A549 (cell line): ENCODE results near the gene CTNND2. TPM values are rescaled to one million over a fixed set of nuclear protein-coding genes. Genes with fewer than 3 reads are reported as not detected.

ENCODE experiments used
- ATAC-seq, 2 experiments: fragments of 200-7000 bp in 1 of 2; fragments of >200 bp in 1 of 2; cut with Nextera tagmentation in 1 of 2; cut with Tn5 transposase in 1 of 2; 3 replicates each; pipeline versions ENCODE4 v1.8.0 to v1.9.1; 2018 to 2020; ENCODE audit warnings: mild to moderate bottlenecking in 1 of 2, moderate library complexity in 1 of 2
- CTCF ChIA-PET: fragments of 300-600 bp; sonication (Branson Sonifier 250); formaldehyde crosslinking; extraction: SDS; loops from one replicate; lab custom pipeline; 2021; ENCODE audit warnings: antibody characterized with exemption, inconsistent platforms; lab: Yijun Ruan, JAX
- POLR2A ChIA-PET: fragments of 350-600 bp; formaldehyde crosslinking; extraction: SDS; loops from one replicate; lab custom pipeline; 2021; ENCODE audit warnings: antibody characterized with exemption, inconsistent platforms; lab: Yijun Ruan, JAX
- DNase-seq, 2 experiments: peaks; one replicate each; pipeline versions ENCODE4 v3.0.0 to v3.0.0-alpha.2; 2011 to 2016; ENCODE audit warnings: low read depth in 1 of 2, low spot score in 1 of 2
- FAIRE-seq: peaks from 2 replicates; lab custom pipeline; 2011; peaks lifted over from hg19 to GRCh38; lab: Jason Lieb, UNC
- H3K27ac ChIP-seq, 2 experiments: fragments of >200 bp; sonication (Bioruptor Twin); formaldehyde crosslinking; 3 replicates each; pipeline ENCODE4 v1.5.1; 2016 to 2017
- H3K4me1 ChIP-seq: fragments of >200 bp; sonication (Bioruptor Twin); formaldehyde crosslinking; 3 replicates; pipeline ENCODE4 v1.6.1; 2016
- H3K4me2 ChIP-seq: fragments of >200 bp; sonication (Bioruptor Twin); formaldehyde crosslinking; 3 replicates; pipeline ENCODE4 v1.6.1; 2016
- H3K4me3 ChIP-seq: fragments of >200 bp; sonication (Bioruptor Twin); formaldehyde crosslinking; 3 replicates; pipeline ENCODE4 v1.5.1; 2016
- H3K9me3 ChIP-seq: fragments of >200 bp; sonication (Bioruptor Twin); formaldehyde crosslinking; 3 replicates; pipeline ENCODE4 v1.6.1; 2016
- BCL3 ChIP-seq: fragments of >200 bp; sonication (Bioruptor Twin); formaldehyde crosslinking; IDR thresholded peaks from 3 replicates; pipeline ENCODE4 v1.6.1; 2016
- BHLHE40 ChIP-seq: IDR thresholded peaks from 2 replicates; pipeline ENCODE4 v1.6.1; 2012; ENCODE audit warnings: low read depth, low read length, inconsistent platforms
- CEBPB ChIP-seq, 2 experiments: fragments of >200 bp in 1 of 2; sonication (Bioruptor Twin) in 1 of 2; formaldehyde crosslinking in 1 of 2; IDR thresholded peaks; 2 replicates each; pipeline ENCODE4 v1.6.1; 2012 to 2016
- CHD4 ChIP-seq: fragments of 200-600 bp; sonication (generic); IDR thresholded peaks from 2 replicates; pipeline ENCODE4 v1.6.1; 2016; ENCODE audit warnings: antibody characterized with exemption, mild to moderate bottlenecking, borderline replicate concordance
- FOXS1 ChIP-seq: fragments of 250-450 bp; sonication (Bioruptor Pico); IDR thresholded peaks from 2 replicates; pipeline ENCODE4 v1.5.0; 2020; ENCODE audit warnings: mild to moderate bottlenecking, moderate library complexity
- HES2 ChIP-seq: fragments of >200 bp; sonication (Bioruptor Twin); formaldehyde crosslinking; IDR thresholded peaks from 2 replicates; pipeline ENCODE4 v1.6.1; 2016
- HEYL ChIP-seq: fragments of 250-450 bp; sonication (Bioruptor Pico); IDR thresholded peaks from 2 replicates; pipeline ENCODE4 v1.8.0; 2021; ENCODE audit warnings: mild to moderate bottlenecking, moderate library complexity
- HOXA7 ChIP-seq: fragments of 250-450 bp; sonication (Bioruptor Pico); IDR thresholded peaks from 2 replicates; pipeline ENCODE4 v1.5.0; 2020; ENCODE audit warnings: mild to moderate bottlenecking, moderate library complexity
- HOXB5 ChIP-seq: fragments of 250-450 bp; sonication (Bioruptor Pico); IDR thresholded peaks from 2 replicates; pipeline ENCODE4 v1.5.0; 2020; ENCODE audit warnings: mild to moderate bottlenecking, moderate library complexity
- NPAS2 ChIP-seq: fragments of 250-450 bp; sonication (Bioruptor Pico); IDR thresholded peaks from 2 replicates; pipeline ENCODE4 v1.8.0; 2022; ENCODE audit warnings: mild to moderate bottlenecking, moderate library complexity, borderline replicate concordance
- NR3C1 ChIP-seq: fragments of >200 bp; sonication (Bioruptor Twin); formaldehyde crosslinking; IDR thresholded peaks from 3 replicates; pipeline ENCODE4 v1.6.1; 2017
- RAD21 ChIP-seq, 2 experiments: fragments of >200 bp in 1 of 2; sonication (Bioruptor Twin) in 1 of 2; formaldehyde crosslinking in 1 of 2; IDR thresholded peaks in 1 of 2; conservative IDR thresholded peaks in 1 of 2; 2 replicates in 1 of 2; 3 replicates in 1 of 2; pipeline ENCODE4 v1.6.1; 2012 to 2018; ENCODE audit warnings: inconsistent platforms in 1 of 2
- RCOR1 ChIP-seq: fragments of 150-350 bp; IDR thresholded peaks from 2 replicates; pipeline ENCODE4 v1.6.1; 2014; ENCODE audit warnings: antibody characterized with exemption, low read length, low read depth
- SREBF2 ChIP-seq: fragments of 450-650 bp; IDR thresholded peaks from 2 replicates; pipeline ENCODE4 v1.6.1; 2014; ENCODE audit warnings: mild to moderate bottlenecking, moderate library complexity
- TP53 ChIP-seq: fragments of 250-450 bp; sonication (Bioruptor Pico); IDR thresholded peaks from 2 replicates; pipeline ENCODE4 v1.5.0; 2021; ENCODE audit warnings: mild to moderate bottlenecking, moderate library complexity
- USF2 ChIP-seq: fragments of 450-650 bp; IDR thresholded peaks from 2 replicates; pipeline ENCODE4 v1.6.1; 2014; ENCODE audit warnings: antibody characterized with exemption
- WGBS: methylation state at CpG from one replicate; pipeline ENCODE4 v1.1.6; 2017; ENCODE audit errors: missing lambda C conversion rate; 5-methylcytosine and 5-hydroxymethylcytosine counted together
- polyA plus RNA-seq, 4 experiments: library from polyadenylated mRNA; depleted of rRNA in 3 of 4; stranded (reverse); fragments of >200 nt; fragmentation: RNase III in 1 of 4; extraction: RNeasy Plus Mini Kit Qiagen cat#74134 plus additional on column Dnase treatment in 1 of 4; gene quantifications; 2 replicates in 3 of 4; 3 replicates in 1 of 4; pipeline ENCODE4 v1.2.3, GENCODE V29; 2011 to 2017
- TF ChIP-seq, protein P1 (sequence below): fragments of 250-450 bp; sonication (Bioruptor Pico); IDR thresholded peaks from 2 replicates; pipeline ENCODE4 v1.5.0; 2021; ENCODE audit warnings: mild to moderate bottlenecking, moderate library complexity, borderline replicate concordance

The CTNND2 gene
- polyA plus RNA-seq, 2 of the 4 experiments (the other 2 are of a cell fraction): not detected

DNA sequence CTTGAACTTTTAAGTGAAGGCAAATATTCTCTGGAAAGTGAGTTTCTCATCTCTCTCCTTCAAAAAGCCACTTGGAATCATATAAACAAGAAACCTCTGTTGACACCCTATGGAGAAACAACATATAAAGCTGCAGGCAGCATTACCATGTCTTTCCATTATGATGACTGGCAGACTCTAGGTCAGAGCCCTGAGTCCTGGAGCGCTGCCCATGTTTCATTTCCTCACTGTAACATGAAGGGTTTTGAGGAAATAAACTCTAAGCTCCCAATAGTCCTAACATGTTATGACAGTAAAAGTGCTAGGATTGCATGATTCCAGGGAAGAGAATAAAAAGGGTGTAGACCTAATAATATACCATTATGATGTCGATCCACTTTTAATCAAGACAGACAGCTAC lies 220.6 kb downstream of the CTNND2 start:
- WGBS: 3% methylated on average over 2 of the region's 2 CpGs
- TF ChIP-seq HOXB5 (CRISPR knock-in tag): no peak
- TF ChIP-seq HES2: no peak
- TF ChIP-seq USF2: no peak
- Histone ChIP-seq H3K4me3 (no peak overlapping the region), H3K9me3 (no peaks in the 10 kb centered on the region), H3K27ac (no peak overlapping the region), H3K4me2 (no peak overlapping the region), H3K4me1 (no peaks in the 10 kb centered on the region)
- POLR2A ChIA-PET: no interaction called here
- ATAC-seq: no peak
- CTCF ChIA-PET: interaction anchor here (0.6 kb wide), 1 partner anchor 18 kb away, joined by 4 read pairs; no protein-coding TSS in a partner anchor
- no peak for DNase-seq
- no peak for FAIRE-seq

DNA sequence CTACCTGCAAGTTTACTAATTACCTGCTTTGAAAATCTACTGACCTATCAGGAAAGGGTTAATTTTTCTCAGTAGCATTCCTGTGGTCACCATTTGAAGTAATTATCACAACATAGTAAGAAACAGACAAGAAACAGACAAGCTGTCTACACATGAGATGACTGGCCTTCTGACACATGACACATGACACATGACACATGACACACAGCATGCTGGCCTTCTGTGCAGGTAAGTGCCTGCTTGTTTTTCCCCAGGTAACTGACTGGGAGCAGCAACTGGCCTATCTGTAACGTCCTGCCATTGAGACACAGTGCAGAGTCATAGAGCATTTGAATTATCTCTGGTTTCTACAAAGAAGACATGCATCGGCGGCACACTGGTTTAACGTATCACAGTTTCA lies 222.4 kb downstream of the CTNND2 start:
- CTCF ChIA-PET: interaction anchor here (0.6 kb wide), 1 partner anchor 655 kb away, joined by 3 read pairs; no protein-coding TSS in a partner anchor
- POLR2A ChIA-PET: no interaction called here
- H3K27ac ChIP-seq: no peak overlapping the region
- H3K4me2 ChIP-seq: no peak overlapping the region
- H3K4me3 ChIP-seq: no peak overlapping the region
- FAIRE-seq (no peak), DNase-seq (no peak), ATAC-seq (no peak)
- TF ChIP-seq HEYL (CRISPR knock-in tag) (no peak), SREBF2 (no peak), CHD4 (no peak), BHLHE40 (no peak), HOXA7 (CRISPR knock-in tag) (no peak)
- TF ChIP-seq, protein P1, sequence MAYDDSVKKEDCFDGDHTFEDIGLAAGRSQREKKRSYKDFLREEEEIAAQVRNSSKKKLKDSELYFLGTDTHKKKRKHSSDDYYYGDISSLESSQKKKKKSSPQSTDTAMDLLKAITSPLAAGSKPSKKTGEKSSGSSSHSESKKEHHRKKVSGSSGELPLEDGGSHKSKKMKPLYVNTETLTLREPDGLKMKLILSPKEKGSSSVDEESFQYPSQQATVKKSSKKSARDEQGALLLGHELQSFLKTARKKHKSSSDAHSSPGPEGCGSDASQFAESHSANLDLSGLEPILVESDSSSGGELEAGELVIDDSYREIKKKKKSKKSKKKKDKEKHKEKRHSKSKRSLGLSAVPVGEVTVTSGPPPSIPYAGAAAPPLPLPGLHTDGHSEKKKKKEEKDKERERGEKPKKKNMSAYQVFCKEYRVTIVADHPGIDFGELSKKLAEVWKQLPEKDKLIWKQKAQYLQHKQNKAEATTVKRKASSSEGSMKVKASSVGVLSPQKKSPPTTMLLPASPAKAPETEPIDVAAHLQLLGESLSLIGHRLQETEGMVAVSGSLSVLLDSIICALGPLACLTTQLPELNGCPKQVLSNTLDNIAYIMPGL (CRISPR knock-in tag): no peak
- H3K9me3 ChIP-seq: no peaks in the 10 kb centered on the region
- WGBS: 71% methylated on average over 4 of the region's 4 CpGs
- no peaks in the 10 kb centered on the region for H3K4me1 ChIP-seq

DNA sequence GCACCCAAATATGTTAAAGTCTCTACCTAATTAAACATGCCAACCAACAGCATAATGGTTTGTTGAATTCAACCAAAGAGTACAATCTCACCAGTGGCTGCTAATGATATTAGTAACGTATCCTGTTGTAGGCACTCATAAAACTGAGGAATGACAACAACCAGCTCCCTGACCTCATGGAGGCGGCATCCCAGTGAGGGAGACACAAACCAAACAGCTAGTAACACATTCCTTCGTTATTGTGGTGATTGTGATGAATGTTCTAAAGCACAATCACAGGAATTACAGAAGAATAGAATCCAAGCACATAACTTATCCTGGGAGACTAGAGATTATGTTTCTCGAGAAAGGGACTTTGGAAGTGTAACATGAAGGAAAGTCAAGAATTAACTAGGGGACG lies 224.6 kb downstream of the CTNND2 start:
- 3% methylated on average over 5 of the region's 5 CpGs for WGBS
- no peak for FAIRE-seq
- no peak for DNase-seq
- Histone ChIP-seq H3K27ac (no peak overlapping the region), H3K4me3 (no peak overlapping the region), H3K4me2 (no peak overlapping the region), H3K9me3 (no peaks in the 10 kb centered on the region), H3K4me1 (no peaks in the 10 kb centered on the region)
- POLR2A ChIA-PET: no interaction called here
- CTCF ChIA-PET: no interaction called here
- no peak for ATAC-seq
- TF ChIP-seq BHLHE40 (no peak), RCOR1 (no peak), TP53 (CRISPR knock-in tag) (no peak), NR3C1 (no peak), RAD21 (conservative IDR thresholded peaks at IDR 0.05 in 1 of 2, IDR thresholded peaks at IDR 0.05 in 1 of 2) (no peak), FOXS1 (no peak), HOXB5 (CRISPR knock-in tag) (no peak), CEBPB (IDR thresholded peaks at IDR 0.05) (no peak), NPAS2 (CRISPR knock-in tag) (no peak), BCL3 (no peak), HEYL (CRISPR knock-in tag) (no peak)
